HG03025 (cell line): Measurements from ENCODE around the gene CACNA1S.
A peak's percentile ranks its signal among the peaks of the same experiment; 100 is the strongest.

Experiments used
- ATAC-seq: cut with Tn5 transposase; IDR thresholded peaks from one replicate; pipeline ENCODE4 v1.9.1; 2021; ENCODE audit warnings: mild to moderate bottlenecking, moderate library complexity; ENCODE audit not compliant: unreplicated experiment, low FRiP score

The CACNA1S gene

GRCh38 chr1:201112173-201112731 is at the start of gene CACNA1S:
Gene CACNA1S, minus strand, starts transcription at chr1:201112426. Its CDS starts 87 bp downstream, at chr1:201112339.
- no peak for ATAC-seq

- no peak for ATAC-seq
These were observed 45.7 kb upstream of the CACNA1S start for GRCh38 chr1:201157949-201158348.

DNA sequence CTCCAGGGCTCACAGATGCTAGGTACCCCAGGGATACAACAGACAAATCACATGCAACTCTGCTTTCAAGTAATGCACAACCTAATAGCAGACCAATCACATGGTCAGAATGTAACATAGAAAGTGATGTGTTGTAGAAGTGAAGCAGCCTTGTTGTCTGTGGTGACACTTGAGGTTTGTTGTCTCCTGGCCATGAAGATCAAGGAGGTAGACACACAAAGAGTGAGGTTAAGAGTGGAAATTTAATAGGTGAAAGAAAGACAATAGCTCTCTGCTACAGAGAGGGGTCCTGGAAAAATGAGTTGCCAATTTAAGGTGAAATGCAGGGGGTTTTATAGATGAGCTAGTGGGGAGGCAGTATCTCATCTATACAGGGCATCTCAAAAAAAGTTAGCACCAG is 44.6 kb upstream of the CACNA1S start:
- ATAC-seq: no peak

- ATAC-seq: no peak
These were observed 44.1 kb upstream of the CACNA1S start for GRCh38 chr1:201156346-201156745.

GRCh38 chr1:201155354-201155753 is 43.1 kb upstream of the CACNA1S start:
- ATAC-seq: no peak

DNA sequence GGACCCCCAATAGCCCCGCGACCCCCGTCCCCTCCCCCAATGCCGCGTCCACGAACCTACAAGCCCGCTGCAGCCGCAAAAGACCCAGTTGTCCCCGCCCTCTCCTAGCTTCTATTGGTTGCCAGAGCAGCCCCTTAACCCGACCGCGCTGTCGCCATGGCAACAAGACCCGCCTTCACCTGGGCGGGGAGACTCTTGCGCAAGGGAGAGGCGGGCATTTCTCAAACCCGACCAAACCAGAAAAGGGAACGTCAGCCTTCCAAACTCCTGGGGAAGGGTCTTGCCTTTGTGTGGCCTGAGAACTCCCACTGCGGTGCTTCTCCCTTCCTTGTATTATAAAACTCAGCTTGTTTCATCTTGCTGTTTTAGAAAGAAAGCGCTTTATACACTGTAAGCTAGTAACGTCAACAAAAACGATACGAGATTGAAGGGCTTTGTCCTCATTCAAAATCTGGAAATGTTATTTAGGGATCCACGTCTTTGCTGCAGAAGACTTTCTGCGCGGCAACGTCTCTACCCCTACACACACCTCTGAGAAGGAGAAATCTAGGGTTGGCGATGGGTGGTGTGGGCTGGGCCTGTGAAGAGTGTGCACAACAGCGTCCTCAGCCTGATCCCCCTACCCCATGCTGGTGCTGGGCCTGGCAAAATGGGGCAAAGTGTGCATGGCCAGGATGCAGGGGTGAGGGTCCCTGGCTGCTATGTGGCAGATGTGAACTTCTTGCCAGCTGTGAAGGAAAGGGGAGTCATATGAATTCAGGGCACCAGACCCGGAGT is 42.4 kb upstream of the CACNA1S start, which contains the start of gene TMEM9:
Gene TMEM9, minus strand, starts transcription at position 86 of the 777 bp plus-strand sequence. CDS start 551 bp downstream, outside the sequence.
- ATAC-seq: peak; percentile 93

GRCh38 chr1:201153474-201154388 is 41.5 kb upstream of the CACNA1S start:
- peak; percentile 70 for ATAC-seq

- ATAC-seq: no peak
These were observed 37.2 kb upstream of the CACNA1S start for GRCh38 chr1:201149400-201149799.

DNA sequence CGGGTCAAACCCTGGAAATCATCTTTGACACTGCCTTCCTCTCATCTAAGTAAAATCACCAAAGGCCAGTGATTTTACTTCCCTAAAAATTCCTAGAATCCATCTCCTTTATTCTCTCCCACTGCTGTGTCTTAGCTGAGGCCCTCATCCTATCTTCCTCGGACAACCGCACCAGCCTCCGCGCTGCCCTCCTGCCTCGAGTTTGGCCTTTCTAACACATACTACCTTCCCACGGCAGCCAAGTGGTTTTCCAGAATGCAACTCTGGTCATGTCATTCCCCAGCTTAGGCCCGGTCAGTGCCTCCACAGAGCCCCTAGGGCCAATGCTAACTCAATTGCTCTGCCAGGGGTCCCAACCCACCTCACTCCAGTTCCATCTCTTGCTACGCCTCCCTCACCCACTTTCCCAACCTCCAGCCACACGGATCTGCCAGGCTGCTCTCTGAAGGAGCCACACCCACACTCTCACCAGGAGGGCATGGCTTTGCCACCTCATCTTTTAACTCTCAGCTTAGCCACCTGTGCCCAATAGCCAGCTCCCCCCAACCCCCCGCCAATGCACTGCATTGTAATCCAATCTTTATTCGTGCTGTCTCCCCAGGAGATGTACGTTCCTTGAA is 35.3 kb upstream of the CACNA1S start:
- no peak for ATAC-seq

- ATAC-seq: no peak
These were observed 34.6 kb upstream of the CACNA1S start for GRCh38 chr1:201146626-201147390.

DNA sequence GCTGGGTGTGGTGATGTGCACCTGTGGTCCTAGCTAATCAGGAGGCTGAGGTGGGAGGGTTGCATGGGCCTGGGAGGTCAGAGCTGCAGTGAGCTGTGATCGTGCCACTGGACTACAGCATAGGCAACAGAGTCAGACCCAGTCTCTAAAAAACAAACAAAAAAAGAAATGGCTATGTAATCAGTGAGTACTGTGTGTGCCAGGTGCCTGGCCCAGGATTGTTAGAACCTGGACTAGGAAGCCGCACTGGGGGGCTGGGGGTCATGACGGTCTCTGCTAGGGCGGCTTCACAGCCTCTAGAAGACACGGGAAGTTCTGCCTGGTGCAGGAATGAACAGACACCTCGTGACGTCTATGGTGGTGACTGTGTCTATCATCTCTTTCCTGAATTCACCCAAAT is 33.6 kb upstream of the CACNA1S start:
- ATAC-seq: no peak

DNA sequence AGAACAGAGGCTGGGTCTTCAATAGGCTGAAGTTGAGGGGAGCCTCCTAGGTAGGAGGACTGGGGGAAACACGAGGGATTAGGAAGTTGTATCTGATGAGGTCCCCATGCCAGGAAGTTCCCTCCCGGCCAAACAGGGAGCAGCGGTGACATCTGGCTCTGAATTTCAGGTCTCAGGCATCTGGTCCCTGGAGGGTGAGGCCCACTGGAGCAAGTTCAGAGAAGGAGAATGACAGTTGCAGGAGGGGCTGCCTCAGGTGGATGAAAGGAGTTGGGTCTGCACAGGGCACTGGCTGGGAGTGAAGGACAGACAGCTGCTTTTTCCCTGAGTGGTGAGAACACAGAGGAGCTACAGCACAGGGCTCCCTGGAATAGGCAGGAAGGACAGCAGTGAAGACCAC is 32.9 kb upstream of the CACNA1S start:
- ATAC-seq: no peak

DNA sequence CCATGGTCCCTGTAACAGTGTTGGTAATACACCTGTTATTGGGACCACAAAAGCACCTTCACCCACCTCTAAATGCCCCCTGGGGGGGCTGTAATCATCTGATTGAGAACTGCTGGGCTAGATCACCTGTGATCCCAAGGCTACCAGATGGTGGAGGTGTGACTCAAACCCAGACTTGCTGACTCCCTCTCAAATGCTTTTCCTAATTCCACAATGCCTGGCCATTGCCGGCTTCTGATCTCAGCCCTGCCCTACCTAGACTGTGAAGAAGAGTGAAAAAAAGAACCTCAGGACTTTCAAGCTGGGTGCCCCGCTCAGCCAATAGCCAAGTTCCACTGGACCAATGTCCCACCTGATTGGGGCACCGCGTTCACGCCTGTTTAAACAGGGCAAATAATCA is 32.5 kb upstream of the CACNA1S start:
- no peak for ATAC-seq

GRCh38 chr1:201143726-201144635 is 31.8 kb upstream of the CACNA1S start:
- ATAC-seq: no peak

DNA sequence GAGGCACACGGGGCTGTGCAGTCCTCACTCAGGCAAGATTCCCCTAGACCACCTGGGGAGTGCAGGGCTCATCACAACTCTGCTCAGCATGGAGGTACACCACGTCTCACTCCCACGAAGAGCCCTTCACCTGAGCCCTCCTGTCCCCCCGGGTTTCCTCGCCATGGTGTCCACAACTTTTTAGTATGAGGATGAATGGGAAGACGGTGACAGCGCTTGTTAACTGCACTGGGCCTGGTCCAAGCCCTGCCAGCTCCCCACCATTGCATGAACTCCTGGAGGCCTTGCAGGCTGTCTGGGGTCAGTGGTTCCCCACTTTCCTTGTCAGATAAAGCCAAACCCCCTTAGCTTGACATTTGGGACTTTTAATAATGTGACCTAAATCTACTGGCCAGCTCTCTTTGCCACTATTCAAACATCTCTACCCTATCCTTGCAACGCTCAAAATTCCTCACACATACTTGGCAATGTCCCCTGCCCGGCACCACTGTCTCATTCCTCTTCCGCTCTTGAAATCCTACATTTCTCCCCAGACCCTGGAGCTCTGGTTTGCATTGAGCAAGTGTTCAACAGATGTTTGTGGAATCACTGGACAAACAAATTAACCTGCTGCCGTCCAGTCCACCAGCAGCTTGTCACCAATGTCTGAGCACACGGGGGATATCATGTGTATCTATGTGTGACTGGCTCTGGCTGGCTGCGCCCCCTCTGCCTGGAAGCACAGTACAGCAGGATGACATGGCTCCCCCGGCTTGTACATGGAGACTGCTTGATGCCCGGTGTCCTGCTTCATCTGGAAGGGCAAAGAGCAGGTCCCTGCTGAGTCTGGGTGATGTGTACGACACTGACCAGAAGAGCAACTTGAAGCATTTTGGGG is 30.9 kb upstream of the CACNA1S start:
- ATAC-seq: no peak

GRCh38 chr1:201142011-201142848 is 30.0 kb upstream of the CACNA1S start:
- no peak for ATAC-seq

DNA sequence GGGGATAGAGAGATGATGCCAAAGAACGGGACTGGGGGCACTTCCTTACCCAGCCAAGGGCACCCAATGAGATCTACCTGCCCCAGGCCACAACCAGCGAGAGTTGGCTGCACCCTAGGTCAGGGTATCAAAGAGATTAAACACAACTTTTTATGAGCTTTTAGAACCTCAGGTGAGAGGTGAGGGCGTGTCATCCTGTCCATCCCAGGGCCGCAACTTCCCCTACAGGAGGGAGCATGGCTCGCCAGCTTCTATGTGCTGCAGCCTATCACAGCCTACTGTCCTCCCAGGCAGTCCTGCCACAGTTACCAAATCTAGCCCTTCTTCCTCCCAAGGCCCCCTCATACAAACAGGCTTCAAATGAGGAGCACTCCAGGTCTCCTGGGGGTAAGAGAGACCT is 29.2 kb upstream of the CACNA1S start:
- no peak for ATAC-seq
